ENCODE data around the gene POP5.
"Not testable (repeated sequence)": the region's sequence is repeated elsewhere in the genome, so short reads cannot be mapped to it uniquely, and the experiment has no call there.

The POP5 gene

GRCh38 chr12:120536064-120536791 lies 45.0 kb downstream of the POP5 start:
- peak in 2 of 5 experiments; percentile 9 to 64 for DNase-seq

- DNase-seq, result peak; percentile 22 to 64 (median 30)
Observed at GRCh38 chr12:120534703-120535655, 46.2 kb downstream of the POP5 start.

- DNase-seq, result peak; percentile 48 to 92 (median 68)
Observed at GRCh38 chr12:120534203-120534702, 46.9 kb downstream of the POP5 start, which contains the start of gene RNF10. RNF10 (plus strand) TSS chr12:120534356; CDS start chr12:120534812, 456 bp downstream.

GRCh38 chr12:120532701-120533238 lies 48.4 kb downstream of the POP5 start:
- DNase-seq, result peak in 1 of 5 experiments; percentile 34

- not testable (repeated sequence) for DNase-seq
Observed at GRCh38 chr12:120530418-120530761, 50.8 kb downstream of the POP5 start.

- no peak for DNase-seq
Observed at GRCh38 chr12:120529641-120530417, 51.4 kb downstream of the POP5 start.

GRCh38 chr12:120528861-120529525 lies 52.2 kb downstream of the POP5 start, which contains the start of gene COQ5:
COQ5 (minus strand) TSS chr12:120529158; CDS start chr12:120529141, 17 bp downstream.
- peak; percentile 63 to 89 (median 73) for DNase-seq
